ENCODE results near the gene NELL1. TPM values are rescaled to one million over a fixed set of nuclear protein-coding genes. Genes with fewer than 3 reads are reported as not detected.

The NELL1 gene
- total and polyA plus RNA-seq, 2 donors (not counting 3 experiments of a cell fraction or from before 2014, with no cell fraction given), result not detected

- ChIA-PET POLR2A (no interaction called here), CTCF (no interaction called here)
- Histone ChIP-seq H2AFZ (ENCODE audit: low read depth, low read length) (no peak overlapping the region), H3K79me2 (ENCODE audit: control insufficient read depth, insufficient read depth, low read length) (no peaks in the 10 kb centered on the region), H3K9ac (replicated peaks; ENCODE audit: extremely low read depth, insufficient read depth, low read length) (no peak overlapping the region), H3K4me1 (ENCODE audit: control insufficient read depth, extremely low read depth, insufficient read depth, low read length) (no peaks in the 10 kb centered on the region), H3K27ac (ENCODE audit: insufficient read depth, low read depth, low read length) (no peak overlapping the region), H3K9me3 (replicated peaks; ENCODE audit: control insufficient read depth, insufficient read depth, low read length) (peaks cover 5% of the 10 kb centered on the region), H3K9me1 (replicated peaks; ENCODE audit: control insufficient read depth, extremely low read depth, insufficient read depth, low read length) (no peaks in the 10 kb centered on the region), H3K4me2 (ENCODE audit: insufficient read depth, low read length) (no peak overlapping the region), H3K36me3 (ENCODE audit: control insufficient read depth in 2 of 2, extremely low read depth in 1 of 2, insufficient read depth in 2 of 2, low read length in 2 of 2) (no peaks in the 10 kb centered on the region), H4K20me1 (replicated peaks; ENCODE audit: control insufficient read depth, extremely low read depth, insufficient read depth, low read length) (no peaks in the 10 kb centered on the region), H3K27me3 (ENCODE audit: control insufficient read depth in 2 of 2, insufficient read depth in 2 of 2, low read length in 2 of 2) (no peaks in the 10 kb centered on the region), H3K4me3 (replicated peaks in 1 of 3; ENCODE audit: insufficient read depth in 1 of 3, low read depth in 1 of 3, low read length in 3 of 3) (no peak overlapping the region)
- no peak for TF ChIP-seq GATA2 (IDR thresholded peaks at IDR 0.05; ENCODE audit: insufficient read depth, insufficient read length, low read depth, low read length)
- no peak for TF ChIP-seq POLR2AphosphoS5 (IDR thresholded peaks at IDR 0.05; ENCODE audit: insufficient read depth, low read depth, low read length)
- no peak for TF ChIP-seq CTCF (IDR thresholded peaks at IDR 0.05; ENCODE audit: extremely low read depth in 1 of 2, insufficient read depth in 1 of 2, low read depth in 1 of 2, low read length in 2 of 2)
- TF ChIP-seq JUN (IDR thresholded peaks at IDR 0.05; ENCODE audit: borderline replicate concordance, insufficient read depth, insufficient read length, low read depth), result no peak
- TF ChIP-seq POLR2A (IDR thresholded peaks at IDR 0.05; ENCODE audit: low read depth, low read length), result no peak
- BruUV-seq (replicated peaks), result no TSS peak
- FAIRE-seq, result no peak
- no peak for DNase-seq (ENCODE audit: low read depth, low spot score)
- intact Hi-C loops (cut with micrococcal nuclease), result no loop called here
- dilution Hi-C loops (cut with MboI; ENCODE audit: extremely low pct_ligation_motif_present, low sequenced_read_pairs), result no loop called here
Measured at GRCh38 chr11:21464601-21465193, 795.3 kb downstream of the NELL1 start.

- no peak overlapping the region for H3K9ac ChIP-seq (replicated peaks; ENCODE audit: extremely low read depth, insufficient read depth, low read length)
- no peaks in the 10 kb centered on the region for H3K27me3 ChIP-seq (ENCODE audit: control insufficient read depth in 2 of 2, insufficient read depth in 2 of 2, low read length in 2 of 2)
- no peaks in the 10 kb centered on the region for H3K36me3 ChIP-seq (ENCODE audit: control insufficient read depth in 2 of 2, extremely low read depth in 1 of 2, insufficient read depth in 2 of 2, low read length in 2 of 2)
- no TSS peak for BruUV-seq (replicated peaks)
- no peaks in the 10 kb centered on the region for H4K20me1 ChIP-seq (replicated peaks; ENCODE audit: control insufficient read depth, extremely low read depth, insufficient read depth, low read length)
- no peak for TF ChIP-seq JUN (IDR thresholded peaks at IDR 0.05; ENCODE audit: borderline replicate concordance, insufficient read depth, insufficient read length, low read depth)
- TF ChIP-seq GATA2 (IDR thresholded peaks at IDR 0.05; ENCODE audit: insufficient read depth, insufficient read length, low read depth, low read length), result no peak
- TF ChIP-seq MYC (IDR thresholded peaks at IDR 0.05; ENCODE audit: low read depth, low read length), result no peak
- no peak for TF ChIP-seq CTCF (IDR thresholded peaks at IDR 0.05; ENCODE audit: extremely low read depth in 1 of 2, insufficient read depth in 1 of 2, low read depth in 1 of 2, low read length in 2 of 2)
- no peaks in the 10 kb centered on the region for H3K9me1 ChIP-seq (replicated peaks; ENCODE audit: control insufficient read depth, extremely low read depth, insufficient read depth, low read length)
- H3K9me3 ChIP-seq (replicated peaks; ENCODE audit: control insufficient read depth, insufficient read depth, low read length), result peaks cover 5% of the 10 kb centered on the region
- H2AFZ ChIP-seq (ENCODE audit: low read depth, low read length), result no peak overlapping the region
- no peak overlapping the region for H3K27ac ChIP-seq (ENCODE audit: insufficient read depth, low read depth, low read length)
- no peak overlapping the region for H3K4me2 ChIP-seq (ENCODE audit: insufficient read depth, low read length)
- H3K79me2 ChIP-seq (ENCODE audit: control insufficient read depth, insufficient read depth, low read length), result no peaks in the 10 kb centered on the region
- no peak for FAIRE-seq
- POLR2A ChIA-PET, result no interaction called here
- no peak for DNase-seq (ENCODE audit: low read depth, low spot score)
- no peaks in the 10 kb centered on the region for H3K4me1 ChIP-seq (ENCODE audit: control insufficient read depth, extremely low read depth, insufficient read depth, low read length)
- dilution Hi-C loops (cut with MboI; ENCODE audit: extremely low pct_ligation_motif_present, low sequenced_read_pairs) (no loop called here), intact Hi-C loops (cut with micrococcal nuclease) (no loop called here)
- no peak overlapping the region for H3K4me3 ChIP-seq (replicated peaks in 1 of 3; ENCODE audit: insufficient read depth in 1 of 3, low read depth in 1 of 3, low read length in 3 of 3)
- CTCF ChIA-PET, result no interaction called here
Measured at GRCh38 chr11:21465203-21465602, 795.8 kb downstream of the NELL1 start.

All from endothelial cell of umbilical vein (primary cell).